ENCODE measurements around the gene MYH14.
A peak's percentile ranks its signal among the peaks of the same experiment; 100 is the strongest.

DNA sequence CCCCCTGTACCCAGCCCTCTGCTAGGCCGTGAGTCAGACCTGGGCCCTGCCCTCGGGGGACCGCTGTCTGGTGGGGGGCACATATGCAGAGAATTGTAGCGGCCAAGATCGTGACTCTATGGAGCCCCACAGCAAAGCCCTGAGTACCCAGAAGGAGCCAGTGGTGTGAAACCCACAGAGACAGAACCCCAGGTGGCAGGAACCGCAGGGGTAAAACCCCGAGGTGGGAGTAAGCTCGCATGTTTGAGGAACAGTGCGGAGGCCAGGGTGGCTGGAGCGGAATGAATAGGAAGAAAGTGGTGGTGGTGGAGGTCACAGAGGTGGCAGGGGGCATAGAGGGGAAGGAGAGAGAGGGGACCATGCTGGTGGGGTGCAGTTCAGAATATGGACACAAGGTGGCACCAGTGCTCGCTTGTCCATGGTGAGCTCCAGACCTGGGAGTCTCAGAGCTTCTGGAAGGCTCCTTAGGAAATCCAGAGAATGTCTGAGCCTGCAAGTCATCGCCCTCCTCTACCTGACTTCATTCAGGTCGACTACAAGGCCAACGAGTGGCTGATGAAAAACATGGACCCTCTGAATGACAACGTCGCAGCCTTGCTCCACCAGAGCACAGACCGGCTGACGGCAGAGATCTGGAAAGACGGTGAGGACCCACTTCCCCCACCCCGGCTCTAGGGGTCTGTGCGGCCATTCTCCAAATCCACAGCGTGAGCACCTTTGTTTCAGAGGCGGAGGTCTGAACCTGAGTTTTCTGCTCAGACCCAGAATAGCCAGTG is 48.9 kb downstream of the MYH14 start:
- TF ChIP-seq CTCF (conservative IDR thresholded peaks at IDR 0.05; ENCODE audit: low read depth, low read length) (peak; percentile 77), EZH2 (IDR thresholded peaks at IDR 0.05; ENCODE audit: borderline replicate concordance, low read depth, low read length, poor library complexity, severe bottlenecking) (no peak)

Data from A673 (cell line).